ENCODE results near the gene MRM3.

- TF ChIP-seq CTCF (IDR thresholded peaks at IDR 0.05; ENCODE audit: low read depth, low read length, poor library complexity, severe bottlenecking) (no peak), EZH2phosphoT487 (IDR thresholded peaks at IDR 0.05; ENCODE audit: borderline replicate concordance, low read length) (no peak)
Observed at GRCh38 chr17:745406-745805, 36.7 kb upstream of the MRM3 start.

All from DOHH2 (cell line).